SK-N-SH (cell line): ENCODE results near the gene RBM41.

ENCODE experiments used
- EP300 ChIP-seq, 2 experiments: IDR thresholded peaks; 2 replicates each; pipeline versions ENCODE4 v1.4.0 to v1.6.1; 2012; ENCODE audit warnings: borderline replicate concordance in 1 of 2, low read depth in 1 of 2, low read length in 1 of 2
- FOSL2 ChIP-seq: IDR thresholded peaks from 2 replicates; pipeline ENCODE4 v1.4.0; 2012; ENCODE audit warnings: low read depth, mild to moderate bottlenecking, moderate library complexity, borderline replicate concordance
- FOXM1 ChIP-seq: IDR thresholded peaks from 2 replicates; pipeline ENCODE4 v1.4.0; 2012; ENCODE audit warnings: low read depth, mild to moderate bottlenecking
- NRF1 ChIP-seq: IDR thresholded peaks from 2 replicates; pipeline ENCODE4 v1.6.1; 2012; ENCODE audit warnings: low read depth, mild to moderate bottlenecking, low read length
- SIN3A ChIP-seq: IDR thresholded peaks from 2 replicates; pipeline ENCODE4 v1.6.1; 2012; ENCODE audit warnings: low read depth, mild to moderate bottlenecking, low read length, moderate library complexity, borderline replicate concordance
- SMC3 ChIP-seq: IDR thresholded peaks from 2 replicates; pipeline ENCODE4 v1.6.1; 2012; ENCODE audit warnings: low read depth, low read length, improper control_type of control experiment
- TEAD4 ChIP-seq: IDR thresholded peaks from 2 replicates; pipeline ENCODE4 v1.4.0; 2012; ENCODE audit warnings: mild to moderate bottlenecking, borderline replicate concordance; ENCODE audit not compliant: insufficient read depth
- YY1 ChIP-seq: IDR thresholded peaks from 2 replicates; pipeline ENCODE4 v1.4.0; 2012; ENCODE audit warnings: low read depth, mild to moderate bottlenecking
- TF ChIP-seq, protein P1 (sequence below): fragments of 200-600 bp; sonication (generic); IDR thresholded peaks from 2 replicates; pipeline ENCODE4 v1.6.1; 2017; ENCODE audit warnings: antibody characterized with exemption, mild to moderate bottlenecking, moderate library complexity
- TF ChIP-seq, protein P2 (sequence below): fragments of 150-350 bp; IDR thresholded peaks from 2 replicates; pipeline ENCODE4 v1.6.1; 2017; ENCODE audit warnings: antibody characterized with exemption, low read length, low read depth, borderline replicate concordance

DNA sequence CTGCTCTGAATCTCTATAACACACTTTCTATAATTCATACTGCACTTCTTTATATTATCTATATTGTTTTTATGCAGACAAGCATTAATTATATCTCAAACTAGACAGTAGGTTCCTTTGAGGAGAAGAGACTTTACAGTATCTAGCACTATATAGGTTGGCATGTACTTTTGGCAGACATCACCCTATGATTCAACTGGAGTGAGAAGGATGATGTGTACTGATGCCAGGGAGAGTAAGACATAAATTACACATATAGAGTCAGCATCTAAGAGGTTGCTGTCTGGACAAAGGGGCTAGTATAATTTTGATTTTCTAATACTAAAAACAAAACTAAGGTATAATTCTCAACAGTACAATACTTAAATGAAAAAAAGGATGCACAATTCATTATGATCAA lies 5.1 kb upstream of the RBM41 start:
- TF ChIP-seq, protein P1, sequence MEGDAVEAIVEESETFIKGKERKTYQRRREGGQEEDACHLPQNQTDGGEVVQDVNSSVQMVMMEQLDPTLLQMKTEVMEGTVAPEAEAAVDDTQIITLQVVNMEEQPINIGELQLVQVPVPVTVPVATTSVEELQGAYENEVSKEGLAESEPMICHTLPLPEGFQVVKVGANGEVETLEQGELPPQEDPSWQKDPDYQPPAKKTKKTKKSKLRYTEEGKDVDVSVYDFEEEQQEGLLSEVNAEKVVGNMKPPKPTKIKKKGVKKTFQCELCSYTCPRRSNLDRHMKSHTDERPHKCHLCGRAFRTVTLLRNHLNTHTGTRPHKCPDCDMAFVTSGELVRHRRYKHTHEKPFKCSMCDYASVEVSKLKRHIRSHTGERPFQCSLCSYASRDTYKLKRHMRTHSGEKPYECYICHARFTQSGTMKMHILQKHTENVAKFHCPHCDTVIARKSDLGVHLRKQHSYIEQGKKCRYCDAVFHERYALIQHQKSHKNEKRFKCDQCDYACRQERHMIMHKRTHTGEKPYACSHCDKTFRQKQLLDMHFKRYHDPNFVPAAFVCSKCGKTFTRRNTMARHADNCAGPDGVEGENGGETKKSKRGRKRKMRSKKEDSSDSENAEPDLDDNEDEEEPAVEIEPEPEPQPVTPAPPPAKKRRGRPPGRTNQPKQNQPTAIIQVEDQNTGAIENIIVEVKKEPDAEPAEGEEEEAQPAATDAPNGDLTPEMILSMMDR = no peak
- no peak for TF ChIP-seq TEAD4
- TF ChIP-seq SIN3A = no peak
- TF ChIP-seq NRF1 = no peak
- TF ChIP-seq, protein P2, sequence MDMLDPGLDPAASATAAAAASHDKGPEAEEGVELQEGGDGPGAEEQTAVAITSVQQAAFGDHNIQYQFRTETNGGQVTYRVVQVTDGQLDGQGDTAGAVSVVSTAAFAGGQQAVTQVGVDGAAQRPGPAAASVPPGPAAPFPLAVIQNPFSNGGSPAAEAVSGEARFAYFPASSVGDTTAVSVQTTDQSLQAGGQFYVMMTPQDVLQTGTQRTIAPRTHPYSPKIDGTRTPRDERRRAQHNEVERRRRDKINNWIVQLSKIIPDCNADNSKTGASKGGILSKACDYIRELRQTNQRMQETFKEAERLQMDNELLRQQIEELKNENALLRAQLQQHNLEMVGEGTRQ = no peak
- TF ChIP-seq FOXM1 = no peak
- TF ChIP-seq EP300 (IDR thresholded peaks at IDR 0.05; ENCODE audit: borderline replicate concordance in 1 of 2, low read depth in 1 of 2, low read length in 1 of 2) = no peak
- no peak for TF ChIP-seq SMC3
- no peak for TF ChIP-seq YY1
- no peak for TF ChIP-seq FOSL2
